K562 (cell line): ENCODE results near the gene TGM5. TPM values are rescaled to one million over a fixed set of nuclear protein-coding genes. Genes with fewer than 3 reads are reported as not detected.

Experiments
- GTF2F1 ChIP-seq: IDR thresholded peaks from 2 replicates; pipeline ENCODE4 v1.6.1; 2011; ENCODE audit warnings: low read depth, low read length, improper control_type of control experiment
- LEF1 ChIP-seq: fragments of 450-650 bp; IDR thresholded peaks from 2 replicates; pipeline ENCODE4 v1.6.1; 2016; ENCODE audit warnings: mild to moderate bottlenecking
- OTX1 ChIP-seq: fragments of 450-650 bp; formaldehyde crosslinking; IDR thresholded peaks from 2 replicates; pipeline ENCODE4 v1.4.0; 2022; ENCODE audit warnings: mild to moderate bottlenecking
- POLR2H ChIP-seq: IDR thresholded peaks from 2 replicates; pipeline ENCODE4 v1.6.1; 2016; ENCODE audit warnings: missing genetic modification characterization, low read depth, mild to moderate bottlenecking, control low read depth, missing compliant biosample characterization, moderate library complexity
- RERE ChIP-seq: sonication (generic); formaldehyde crosslinking; IDR thresholded peaks from 2 replicates; pipeline ENCODE4 v1.8.0; 2023; ENCODE audit warnings: missing genetic modification reagents, mild to moderate bottlenecking, borderline replicate concordance
- SIN3A ChIP-seq, 2 experiments: fragments of 150-350 bp in 1 of 2; IDR thresholded peaks; 2 replicates each; pipeline ENCODE4 v1.6.1; 2011 to 2016; ENCODE audit warnings: borderline replicate concordance in 2 of 2, low read depth in 2 of 2, low read length in 2 of 2, mild to moderate bottlenecking in 2 of 2, moderate library complexity in 2 of 2; ENCODE audit not compliant: control insufficient read depth in 1 of 2
- SMARCB1 ChIP-seq: IDR thresholded peaks from 2 replicates; pipeline ENCODE4 v1.6.1; 2011; ENCODE audit warnings: improper control_type of control experiment, low read depth; ENCODE audit not compliant: insufficient read length
- SMARCC2 ChIP-seq: fragments of 450-650 bp; IDR thresholded peaks from 2 replicates; pipeline ENCODE4 v1.6.1; 2017; ENCODE audit warnings: antibody characterized with exemption, moderate library complexity, mild to moderate bottlenecking, low read depth
- SMARCE1 ChIP-seq: fragments of 450-650 bp; IDR thresholded peaks from 2 replicates; pipeline ENCODE4 v1.7.1; 2016; ENCODE audit warnings: mild to moderate bottlenecking
- TAF15 ChIP-seq: fragments of 200-400 bp; formaldehyde crosslinking; IDR thresholded peaks from 2 replicates; pipeline ENCODE4 v1.6.1; 2017; ENCODE audit warnings: mild to moderate bottlenecking, low read depth, low read length, moderate library complexity
- TCF15 ChIP-seq: fragments of 250-450 bp; sonication (Bioruptor Pico); IDR thresholded peaks from 2 replicates; pipeline ENCODE4 v1.8.0; 2022; ENCODE audit warnings: moderate library complexity, mild to moderate bottlenecking, inconsistent platforms
- UBTF ChIP-seq, 2 experiments: IDR thresholded peaks; 2 replicates each; pipeline ENCODE4 v1.6.1; 2012; ENCODE audit warnings: improper control_type of control experiment in 2 of 2, low read depth in 2 of 2, low read length in 2 of 2, borderline replicate concordance in 1 of 2
- ZBTB12 ChIP-seq: fragments of 250-450 bp; sonication (Bioruptor Pico); IDR thresholded peaks from 2 replicates; pipeline ENCODE4 v1.4.0; 2020
- ZC3H8 ChIP-seq: fragments of 450-650 bp; IDR thresholded peaks from 2 replicates; pipeline ENCODE4 v1.6.1; 2017
- ZEB2 ChIP-seq: fragments of 450-650 bp; IDR thresholded peaks from 2 replicates; pipeline ENCODE4 v1.6.1; 2016
- ZNF263 ChIP-seq: sonication (generic); formaldehyde crosslinking; IDR thresholded peaks from 2 replicates; pipeline ENCODE4 v1.8.0; 2022; ENCODE audit warnings: mild to moderate bottlenecking, missing genetic modification reagents, borderline replicate concordance
- ZNF449 ChIP-seq: fragments of 250-450 bp; sonication (Bioruptor Pico); IDR thresholded peaks from 2 replicates; pipeline ENCODE4 v1.8.0; 2022; ENCODE audit warnings: moderate library complexity, mild to moderate bottlenecking, inconsistent platforms
- ZNF583 ChIP-seq: fragments of 250-450 bp; sonication (Bioruptor Pico); IDR thresholded peaks from 2 replicates; pipeline ENCODE4 v1.4.0; 2020
- polyA plus RNA-seq, 8 experiments: library from polyadenylated mRNA; depleted of rRNA in 4 of 8; stranded (reverse) in 5 of 8; unstranded in 3 of 8; fragments of >200 nt; fragmentation: Nextera tagmentation in 2 of 8; fragmentation: Illumina TruSeq in 1 of 8; extraction: Ambion mirVana in 2 of 8; extraction: Trizol in 1 of 8; gene quantifications; 2 replicates each; pipeline versions ENCODE4 v1.2.1 to v1.2.3, GENCODE V29; 2011 to 2014; ENCODE audit warnings: inconsistent platforms in 1 of 8, missing spikeins in 1 of 8
- total RNA-seq, 7 experiments: library from RNA; depleted of rRNA in 6 of 7; stranded (reverse); fragments of >200 nt in 6 of 7; fragmentation: Illumina TruSeq in 2 of 7; extraction: Trizol in 2 of 7; gene quantifications; 2 replicates each; pipeline versions ENCODE4 v1.2.1 to v1.2.3, GENCODE V29; 2011 to 2021; ENCODE audit warnings: low replicate concordance in 1 of 7

Gene TGM5
- total and polyA plus RNA-seq, 9 of the 15 experiments (the other 6 are each of a cell fraction or from before 2014, with no cell fraction given), result 0.03 to 0.10 (median 0.07) TPM; not detected in 6

- TF ChIP-seq UBTF (IDR thresholded peaks at IDR 0.05; ENCODE audit: borderline replicate concordance in 1 of 2, low read depth in 2 of 2, low read length in 2 of 2) (no peak), SIN3A (IDR thresholded peaks at IDR 0.05; ENCODE audit: borderline replicate concordance in 2 of 2, control insufficient read depth in 1 of 2, low read depth in 2 of 2, low read length in 2 of 2) (no peak), POLR2H (no peak), ZNF449 (no peak), TCF15 (CRISPR knock-in tag) (no peak), GTF2F1 (no peak), SMARCC2 (no peak), LEF1 (0 out of 2 replicates have a peak, but pooled peaks have one; percentile 59), ZC3H8 (no peak), SMARCB1 (no peak), ZBTB12 (CRISPR knock-in tag) (no peak), ZNF583 (CRISPR knock-in tag) (no peak), OTX1 (CRISPR knock-in tag) (no peak), SMARCE1 (peak; percentile 69; the same call in 1 of the 2 replicates), ZEB2 (no peak), ZNF263 (CRISPR knock-in tag) (no peak), RERE (CRISPR knock-in tag) (no peak), TAF15 (no peak)
Measured at GRCh38 chr15:43230640-43231115, 36.0 kb downstream of the TGM5 start (continued).
